NCI-H748 (cell line): ENCODE measurements around the gene HOXA7.

Source experiments
- DNase-seq: peaks from one replicate; lab custom pipeline; 2025; ENCODE audit not compliant: unreplicated experiment; lab: John Stamatoyannopoulos, UW

The HOXA7 gene

DNA sequence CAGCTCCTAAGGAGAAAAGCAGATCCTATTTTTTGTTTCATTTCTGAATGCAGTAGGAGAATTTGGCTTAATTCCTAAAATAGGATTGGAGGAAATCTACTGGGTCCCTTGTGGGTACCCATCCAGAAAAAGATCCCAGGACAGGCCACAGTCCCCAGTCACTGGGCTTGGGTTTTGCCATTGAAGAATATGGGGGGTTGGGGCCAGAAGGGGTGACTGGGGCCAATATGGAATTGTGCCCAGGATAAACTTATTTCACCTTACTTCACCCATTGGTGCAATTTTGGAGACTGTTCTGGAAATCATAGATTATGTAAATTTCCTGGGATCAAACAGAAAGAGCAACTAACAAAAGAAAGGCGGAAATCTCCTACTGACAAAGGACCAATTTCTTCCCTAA lies 18.0 kb downstream of the HOXA7 start:
- no peak for DNase-seq

GRCh38 chr7:27137640-27138315 lies 18.7 kb downstream of the HOXA7 start:
- no peak for DNase-seq

- no peak for DNase-seq
Measured at GRCh38 chr7:27134392-27134791, 22.1 kb downstream of the HOXA7 start.

DNA sequence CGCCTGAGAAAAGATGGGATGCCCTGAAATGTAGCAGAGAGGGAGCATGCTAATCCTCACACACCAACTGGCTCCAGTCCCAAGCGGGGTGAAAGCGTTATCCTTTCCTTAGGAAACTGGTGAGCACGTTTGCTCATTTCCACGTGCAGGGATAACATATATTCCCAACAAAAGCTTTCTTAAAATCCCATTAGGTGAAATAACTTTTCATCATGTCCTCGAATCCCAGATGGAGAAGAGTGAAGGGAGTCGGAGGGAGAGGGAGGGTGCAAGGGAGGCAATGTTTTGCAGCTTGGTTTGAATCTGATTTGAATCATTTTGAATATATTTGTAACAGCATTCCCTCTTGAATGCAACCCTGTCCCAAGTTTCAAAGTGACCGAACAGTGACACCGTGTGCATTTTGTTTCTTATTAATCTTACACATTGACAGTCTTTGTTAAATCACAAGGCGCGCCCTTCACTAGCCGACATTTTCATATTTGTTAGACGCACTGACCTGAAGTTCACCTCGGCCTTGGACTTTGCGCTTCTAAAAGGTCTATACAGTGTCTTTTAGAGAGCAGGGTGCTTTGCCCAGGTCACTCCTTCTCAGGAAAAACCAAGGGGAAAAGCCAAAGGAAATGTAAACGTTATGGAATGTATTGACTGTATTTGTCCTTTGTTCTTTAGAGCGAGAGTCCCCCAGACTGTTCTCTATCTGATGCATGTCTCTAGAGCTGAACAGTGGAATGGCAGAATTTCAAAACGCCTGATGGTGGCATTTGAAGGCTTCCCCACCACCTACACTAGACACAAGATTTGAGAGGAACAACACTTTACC lies 22.9 kb downstream of the HOXA7 start:
- no peak for DNase-seq

DNA sequence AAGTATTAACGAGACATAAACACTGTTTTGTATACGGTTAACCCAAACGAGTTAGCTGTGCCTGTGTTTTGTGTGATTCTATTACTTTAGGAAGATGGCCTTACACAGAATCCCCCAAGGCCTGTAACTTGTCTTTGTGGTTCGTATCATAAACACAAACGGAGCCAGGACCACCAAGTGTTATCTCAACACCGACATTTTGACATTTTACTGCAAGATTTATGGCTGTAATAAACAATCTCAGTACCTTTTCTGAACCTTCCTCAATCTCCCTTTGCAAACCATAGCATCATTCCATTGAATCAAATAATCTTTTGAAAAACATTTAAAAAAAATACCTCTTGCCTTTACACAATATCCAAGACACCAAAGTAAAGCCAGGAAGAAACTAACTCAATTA lies 23.5 kb downstream of the HOXA7 start:
- no peak for DNase-seq

DNA sequence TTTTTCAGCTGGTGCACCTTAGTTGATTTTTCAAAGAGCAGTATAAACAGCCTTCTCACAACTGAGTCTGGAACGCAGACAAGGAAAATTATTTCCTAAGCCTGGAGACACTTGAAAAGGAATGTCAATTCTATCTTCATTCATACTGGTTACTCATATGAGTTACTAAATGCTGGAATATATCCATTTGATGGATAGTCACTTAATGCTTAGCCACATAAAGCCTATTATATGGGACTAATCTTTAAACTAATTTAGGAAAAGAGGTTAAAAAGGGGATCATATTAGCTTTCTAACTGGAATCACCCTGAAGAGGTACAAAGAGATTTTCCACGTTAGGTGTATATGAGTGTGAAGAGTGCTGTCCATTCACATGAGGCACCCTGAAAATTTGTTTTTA lies 24.3 kb downstream of the HOXA7 start:
- no peak for DNase-seq

- DNase-seq, result no peak
Measured at GRCh38 chr7:27131390-27131819, 25.1 kb downstream of the HOXA7 start.

- peak; percentile 94 for DNase-seq
Measured at GRCh38 chr7:27130540-27131389, 25.7 kb downstream of the HOXA7 start, which contains the start of gene HOXA4. HOXA4 (minus strand) TSS chr7:27130757; CDS start chr7:27130733, 24 bp downstream.

DNA sequence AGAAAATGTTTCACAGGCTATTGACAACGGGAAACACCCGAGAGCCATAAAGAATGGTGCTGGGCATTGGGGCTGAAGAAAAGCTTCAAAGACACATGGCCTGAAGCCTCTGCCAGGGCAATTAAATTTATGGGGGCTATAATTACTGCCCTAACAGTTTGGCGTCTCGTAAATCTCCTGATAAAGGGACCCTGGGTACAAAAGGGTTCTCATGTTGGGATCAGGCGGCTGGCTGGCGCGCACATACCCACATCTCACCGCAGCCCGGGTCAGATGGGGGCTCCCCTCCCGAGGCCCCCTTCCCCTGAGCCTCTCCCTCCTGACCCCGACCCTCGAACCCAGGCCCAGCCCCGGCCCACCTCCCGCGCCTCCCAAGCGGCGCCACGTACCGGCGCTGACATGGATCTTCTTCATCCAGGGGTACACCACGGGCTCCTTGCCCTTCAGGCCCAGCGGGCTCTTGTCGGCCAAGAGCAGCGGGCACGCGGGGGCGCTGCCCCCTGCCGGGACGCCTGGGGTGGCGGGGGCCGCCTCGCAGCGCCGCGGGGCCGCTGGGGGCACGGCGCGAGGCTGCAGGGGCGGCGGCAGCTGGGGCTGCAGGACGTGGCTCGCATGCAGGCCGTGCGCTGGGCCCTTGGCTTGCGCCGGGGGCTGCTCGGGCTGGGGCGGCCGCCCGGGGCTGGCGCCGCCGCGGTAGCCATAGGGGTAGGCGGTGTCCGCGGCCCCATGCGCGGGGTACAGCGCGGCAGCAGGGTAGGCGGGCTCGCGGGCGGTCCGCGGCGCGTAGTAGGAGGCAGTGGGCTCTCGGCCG lies 26.5 kb downstream of the HOXA7 start:
- peak; percentile 82 for DNase-seq

- no peak for DNase-seq
Measured at GRCh38 chr7:27128776-27129728, 27.4 kb downstream of the HOXA7 start.

GRCh38 chr7:27128034-27128433 lies 28.4 kb downstream of the HOXA7 start:
- DNase-seq, result no peak

GRCh38 chr7:27126596-27127327 lies 29.7 kb downstream of the HOXA7 start:
- DNase-seq, result no peak

GRCh38 chr7:27125986-27126394 lies 30.5 kb downstream of the HOXA7 start:
- DNase-seq, result no peak

- DNase-seq, result no peak
Measured at GRCh38 chr7:27124902-27125689, 31.4 kb downstream of the HOXA7 start.

DNA sequence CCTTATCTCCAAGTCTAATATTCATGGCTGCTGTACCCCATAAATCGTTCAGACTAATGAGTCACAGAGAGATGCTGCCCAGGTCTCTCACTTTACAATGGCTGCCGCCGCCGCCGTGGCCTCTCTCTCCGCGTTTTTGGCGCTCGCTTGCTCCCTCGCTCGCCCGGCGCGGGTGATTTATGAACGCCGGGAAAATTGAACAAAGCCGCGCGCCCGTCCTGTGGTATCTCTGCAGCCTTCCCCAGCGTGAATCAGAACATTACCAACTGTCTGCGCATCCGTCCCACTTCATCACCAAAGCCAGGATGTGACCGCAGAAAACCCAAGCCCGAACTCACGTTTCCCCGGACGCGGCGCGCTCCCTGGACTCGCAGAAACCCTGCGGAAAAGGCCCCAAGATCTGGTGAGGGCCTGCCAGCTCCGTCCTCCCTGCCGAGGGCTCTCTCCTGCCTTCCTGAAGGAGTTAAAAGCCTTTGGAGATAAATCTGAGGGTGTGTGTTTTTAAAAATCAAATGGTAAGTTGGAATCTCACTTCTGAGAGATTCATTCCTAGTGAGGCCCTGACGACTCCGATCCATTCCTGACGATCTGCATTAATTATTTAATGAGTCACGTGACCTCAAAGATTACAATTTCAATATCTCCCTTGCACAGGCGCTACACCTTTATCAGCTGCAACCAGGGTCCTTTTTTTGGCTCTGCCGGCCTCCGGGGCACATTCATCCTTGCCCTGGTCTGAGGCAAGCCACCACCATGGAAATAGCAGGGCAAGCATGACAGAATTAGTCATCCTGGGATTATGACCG lies 32.2 kb downstream of the HOXA7 start:
- no peak for DNase-seq

DNA sequence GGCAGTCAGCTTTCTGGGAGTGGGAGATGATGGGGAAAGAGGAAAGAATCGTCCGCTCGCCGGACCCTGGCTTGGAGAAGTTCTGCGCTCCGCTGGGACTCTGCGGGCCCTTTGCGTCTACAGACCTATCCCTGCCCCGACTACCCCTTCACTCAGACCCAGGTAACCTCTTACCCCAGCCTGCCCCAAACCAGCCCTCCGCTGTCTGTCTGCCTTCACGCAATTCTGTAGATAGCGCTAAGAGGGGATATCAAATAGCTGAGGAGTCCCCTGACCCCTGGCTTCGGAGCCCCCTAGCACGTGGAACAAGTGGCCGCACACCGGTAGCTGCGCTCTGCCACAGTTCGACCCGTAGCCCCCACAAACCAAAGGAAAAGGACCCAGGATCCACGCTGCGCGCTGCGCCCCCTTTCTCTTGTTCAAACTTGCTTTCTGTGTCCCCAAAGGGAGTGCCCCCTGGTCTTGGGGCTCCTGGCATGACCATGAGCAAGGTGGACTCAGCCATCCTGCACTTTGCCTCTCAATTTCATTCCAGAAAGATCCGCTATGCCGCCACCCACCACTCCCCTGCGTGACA lies 32.9 kb downstream of the HOXA7 start:
- DNase-seq, result no peak

DNA sequence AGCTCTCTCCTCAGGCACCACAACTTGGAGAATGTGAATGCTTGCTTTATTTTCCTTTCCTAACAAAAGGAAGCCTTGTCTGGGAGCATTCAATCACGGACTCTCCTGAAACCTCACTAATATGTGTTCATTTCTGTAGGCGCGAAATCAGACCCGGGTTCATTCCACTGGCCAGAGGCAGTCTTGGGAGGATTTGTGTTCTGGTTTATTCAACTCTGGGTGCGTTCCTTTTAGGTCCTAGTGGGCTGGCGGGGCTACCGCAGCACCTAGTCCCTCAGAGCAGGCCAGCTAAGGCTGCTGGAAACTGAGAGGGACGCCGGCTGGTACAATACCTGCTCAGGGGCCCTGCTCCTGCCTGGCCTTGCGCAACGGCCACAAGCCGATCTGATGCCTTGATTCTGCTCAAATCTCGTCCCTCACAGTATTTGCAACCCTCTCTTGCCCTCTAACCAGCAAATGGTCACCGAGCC lies 33.4 kb downstream of the HOXA7 start:
- no peak for DNase-seq
